ENCODE data around the gene NACAD.

Gene NACAD

DNA sequence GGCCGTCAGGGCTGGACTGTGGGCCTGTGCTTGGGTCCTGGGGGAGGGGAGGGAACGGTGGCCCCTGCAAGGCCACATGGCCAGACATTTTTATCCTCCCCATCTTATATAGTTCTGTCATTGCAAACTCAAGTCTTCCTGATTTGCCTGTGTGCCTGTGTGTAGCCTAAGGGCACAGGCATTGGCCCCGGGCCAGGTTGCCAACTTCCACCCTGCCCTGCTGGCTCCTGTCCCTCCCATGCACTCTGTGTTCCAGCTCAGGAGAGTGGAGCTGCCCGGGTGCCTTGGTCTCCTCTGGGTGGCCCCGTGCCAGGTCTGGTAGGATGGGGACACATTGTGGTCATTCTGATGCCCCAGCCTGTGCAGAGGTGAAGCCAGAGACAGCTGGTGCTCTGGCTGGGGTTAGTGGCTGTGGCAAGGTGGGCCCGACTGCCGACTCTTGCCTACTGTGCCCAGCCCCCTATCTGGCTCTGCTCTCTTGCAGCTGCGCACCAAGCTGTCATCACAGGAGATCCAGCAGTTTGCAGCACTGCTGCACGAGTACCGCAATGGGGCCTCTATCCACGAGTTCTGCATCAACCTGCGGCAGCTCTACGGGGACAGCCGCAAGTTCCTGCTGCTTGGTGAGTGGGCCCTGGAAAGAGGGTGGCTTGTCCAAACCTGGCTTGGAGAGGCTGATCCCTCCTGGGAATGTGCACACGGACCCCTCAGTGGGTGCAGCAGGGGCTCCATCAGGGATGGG lies 14.8 kb downstream of the NACAD start:
- no peak for DNase-seq

DNA sequence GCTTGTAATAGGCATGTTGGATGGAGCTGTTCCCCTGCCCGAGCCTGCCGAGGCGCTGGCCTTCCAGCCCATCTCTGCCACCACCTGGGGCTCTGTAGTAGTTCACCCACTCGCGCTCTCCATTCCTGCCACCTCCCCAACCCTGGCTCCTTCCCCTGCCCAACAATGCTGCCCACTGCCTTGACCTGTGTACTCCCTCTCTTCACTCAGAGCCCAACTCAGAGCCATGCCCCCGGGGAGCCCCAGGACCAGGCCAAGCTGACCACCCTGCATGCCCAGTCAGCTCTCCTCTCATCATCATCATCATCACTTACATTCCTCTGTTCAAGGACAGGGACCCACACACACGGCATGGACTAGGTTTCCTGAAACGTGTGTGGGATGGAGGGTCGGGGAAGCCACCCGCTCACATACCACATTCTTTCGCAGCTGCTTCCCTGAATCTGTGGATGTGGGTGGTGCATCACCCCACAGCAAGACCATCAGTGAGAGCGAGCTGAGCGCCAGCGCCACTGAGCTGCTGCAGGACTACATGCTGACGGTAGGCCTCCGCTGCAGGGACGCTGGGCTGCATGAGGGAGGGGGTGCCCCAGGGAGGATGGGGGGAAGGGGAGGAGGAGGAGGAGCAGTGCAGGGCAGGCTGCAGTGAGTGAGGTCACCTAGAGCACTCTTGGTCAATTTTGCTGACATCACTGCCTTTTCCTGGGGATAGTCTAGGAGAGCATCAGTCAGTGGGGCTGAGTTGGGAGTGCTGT lies 15.6 kb downstream of the NACAD start:
- no peak for DNase-seq

DNA sequence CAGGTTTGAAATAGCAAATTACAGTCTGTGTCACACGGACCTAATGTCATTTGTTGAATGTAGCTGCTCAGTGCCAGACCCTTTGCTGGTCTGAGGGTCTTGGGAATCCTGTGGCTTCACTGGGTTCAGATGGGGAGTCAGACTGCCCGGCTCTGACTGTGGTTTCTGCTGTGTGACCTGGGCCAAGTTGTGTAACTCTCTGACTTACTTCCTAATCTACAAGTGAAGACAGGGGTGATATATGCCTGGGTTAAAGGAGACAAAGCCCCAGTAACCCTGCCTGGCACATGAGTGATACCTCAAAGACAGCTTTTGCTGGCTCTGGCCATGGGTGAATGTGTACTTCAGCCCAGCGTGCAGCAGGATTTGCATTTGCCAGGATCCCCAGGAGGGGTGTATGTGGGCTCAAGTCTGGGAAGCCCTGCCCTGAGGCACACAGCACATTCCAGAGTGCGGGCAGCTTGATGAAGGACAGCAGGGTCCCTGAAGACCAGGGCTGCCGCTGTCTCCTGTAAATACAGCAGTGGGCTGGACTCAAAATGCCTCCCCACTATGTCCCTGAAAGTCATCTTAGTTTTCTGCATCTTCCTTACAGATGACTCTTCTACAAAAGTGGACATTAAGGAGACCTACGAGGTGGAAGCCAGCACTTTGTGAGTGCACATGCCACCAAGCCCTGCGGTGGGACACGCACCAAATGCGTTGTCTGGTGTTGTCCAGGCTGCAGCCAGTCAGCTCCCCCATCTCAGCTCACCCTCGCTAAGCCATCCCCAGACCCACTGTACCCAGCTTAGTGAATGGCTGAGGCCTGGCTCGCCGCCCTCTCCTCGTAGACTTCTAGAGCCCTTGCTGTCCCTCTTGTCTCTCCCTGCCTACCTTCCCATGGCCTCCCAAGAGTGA lies 16.4 kb downstream of the NACAD start:
- DNase-seq = no peak

DNA sequence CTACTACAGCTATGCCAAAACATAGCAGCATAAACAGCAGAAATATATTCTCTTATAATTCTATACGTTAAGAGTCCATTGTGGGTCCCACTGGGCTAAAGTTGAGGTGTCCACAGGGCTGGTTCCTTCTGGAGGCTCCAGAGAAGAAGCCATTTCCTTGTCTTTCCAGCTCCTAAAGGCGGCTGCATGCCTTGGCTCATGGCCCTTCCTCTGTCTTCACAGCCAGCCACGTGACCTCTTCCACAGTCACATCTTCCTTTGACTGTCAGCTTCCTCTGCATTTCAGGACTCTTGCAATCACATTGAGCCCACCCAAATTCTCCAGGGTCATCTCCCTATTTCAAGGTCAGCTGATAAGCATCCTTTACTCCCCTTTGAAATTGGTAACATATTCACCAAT lies 17.2 kb downstream of the NACAD start:
- DNase-seq = no peak

DNA sequence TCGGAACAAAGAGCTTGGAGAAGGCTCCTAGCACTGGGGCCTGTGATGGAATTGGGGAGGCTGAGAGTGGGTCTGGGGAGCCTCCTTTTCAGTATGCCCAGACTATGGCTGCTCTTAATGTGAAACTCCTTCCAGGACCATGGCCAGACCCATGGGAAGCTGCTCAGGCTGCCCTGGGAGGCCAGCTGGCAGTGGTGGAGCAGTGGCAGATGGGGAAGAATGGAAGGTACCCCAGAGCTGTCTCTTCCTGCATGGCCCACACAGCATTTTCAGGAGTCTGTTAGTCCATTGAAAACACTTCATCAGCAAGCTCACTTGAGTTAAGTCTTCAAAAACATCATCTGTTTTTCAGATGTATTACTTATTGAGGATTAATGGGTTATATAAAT lies 18.5 kb downstream of the NACAD start:
- DNase-seq = no peak

DNA sequence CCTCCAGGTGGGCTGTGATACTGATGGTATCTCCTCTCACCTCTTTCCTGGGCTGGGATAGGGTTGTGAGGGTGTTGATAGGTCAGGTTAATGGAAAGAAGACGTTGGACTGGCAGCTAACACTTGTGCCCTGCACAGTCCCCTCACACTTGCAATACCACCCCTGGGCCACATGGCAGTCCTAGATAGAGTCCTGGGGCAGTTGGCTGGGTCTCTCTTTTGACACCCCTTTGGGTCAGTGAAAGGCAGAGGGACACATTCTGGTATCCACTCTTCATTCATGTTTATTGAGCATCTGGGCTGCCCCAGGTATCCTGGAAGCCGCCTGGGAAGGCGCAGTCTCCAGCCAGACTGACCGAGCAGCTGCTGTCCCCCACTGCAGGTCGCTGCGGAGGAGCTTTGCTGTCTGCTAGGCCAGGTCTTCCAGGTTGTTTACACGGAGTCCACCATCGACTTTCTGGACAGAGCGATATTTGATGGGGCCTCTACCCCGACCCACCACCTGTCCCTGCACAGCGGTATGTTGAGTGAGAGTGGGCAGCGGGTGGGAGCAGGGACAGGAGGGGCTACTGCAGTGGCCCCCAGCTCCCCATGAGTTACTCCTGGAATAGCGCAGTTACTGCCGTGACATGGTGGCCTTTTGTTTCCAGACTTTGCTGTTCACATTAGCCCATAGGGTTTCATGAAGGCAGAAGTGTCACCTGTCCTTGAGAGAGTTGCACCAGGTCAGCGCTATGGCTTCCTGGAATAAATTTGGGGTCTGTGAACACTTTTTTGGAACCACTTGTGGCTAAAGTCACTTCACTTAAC lies 19.1 kb downstream of the NACAD start:
- DNase-seq = no peak

DNA sequence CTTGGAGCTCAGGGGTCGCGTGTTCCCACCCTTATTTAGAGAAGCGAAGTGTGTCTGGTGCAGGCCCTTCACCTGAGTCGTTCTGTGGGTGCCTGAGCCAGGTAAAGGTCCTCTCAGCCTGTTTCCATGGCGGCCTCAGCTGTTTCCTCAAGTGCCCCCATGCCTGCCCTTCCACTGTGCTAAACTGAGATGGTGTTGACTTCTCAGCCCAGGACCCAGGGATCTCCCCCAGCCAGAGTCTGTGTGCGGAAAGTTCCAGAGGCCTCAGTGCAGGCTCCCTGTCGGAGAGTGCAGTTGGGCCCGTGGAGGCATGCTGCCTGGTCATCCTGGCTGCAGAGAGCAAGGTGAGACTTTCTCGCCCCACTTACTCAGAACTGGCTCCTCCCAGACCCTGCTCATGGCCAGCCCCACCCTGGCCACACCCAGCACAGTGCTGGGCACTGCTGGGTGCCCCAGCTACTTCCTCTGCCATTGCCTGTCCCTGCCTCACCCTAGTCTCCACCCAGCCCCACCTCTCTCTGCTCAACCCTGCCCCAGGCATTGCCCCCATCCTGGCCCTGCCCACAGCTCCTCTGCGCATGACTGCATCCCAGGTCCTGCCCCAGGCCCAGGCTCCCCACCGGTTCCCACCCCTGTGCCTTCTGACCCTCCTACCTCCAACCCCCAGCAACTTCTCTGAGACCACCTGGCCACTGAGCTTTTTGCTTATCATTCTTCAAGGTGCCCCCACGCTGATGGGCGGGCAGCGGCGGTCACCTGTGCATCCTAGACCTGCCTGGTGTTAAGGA lies 20.3 kb downstream of the NACAD start:
- DNase-seq = no peak

DNA sequence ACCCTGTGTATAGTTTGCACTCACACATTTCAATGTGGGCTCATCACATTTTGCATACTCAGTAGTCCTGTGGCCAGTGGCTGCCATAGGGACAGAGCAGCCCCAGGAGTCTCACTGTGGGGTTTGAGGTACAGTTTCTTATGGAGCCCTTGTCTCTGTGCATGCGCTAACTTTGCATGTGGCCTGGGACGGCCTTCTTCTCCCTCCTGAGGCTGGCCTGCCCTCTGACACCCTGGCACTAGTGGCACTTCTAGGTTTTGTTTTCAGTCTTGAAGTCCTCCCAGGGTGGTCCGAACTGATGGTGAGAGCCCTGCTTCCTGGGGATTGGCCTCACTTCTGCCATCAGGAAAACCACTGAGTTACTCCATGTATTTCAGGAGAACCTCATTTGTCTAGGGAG lies 21.2 kb downstream of the NACAD start:
- no peak for DNase-seq

DNA sequence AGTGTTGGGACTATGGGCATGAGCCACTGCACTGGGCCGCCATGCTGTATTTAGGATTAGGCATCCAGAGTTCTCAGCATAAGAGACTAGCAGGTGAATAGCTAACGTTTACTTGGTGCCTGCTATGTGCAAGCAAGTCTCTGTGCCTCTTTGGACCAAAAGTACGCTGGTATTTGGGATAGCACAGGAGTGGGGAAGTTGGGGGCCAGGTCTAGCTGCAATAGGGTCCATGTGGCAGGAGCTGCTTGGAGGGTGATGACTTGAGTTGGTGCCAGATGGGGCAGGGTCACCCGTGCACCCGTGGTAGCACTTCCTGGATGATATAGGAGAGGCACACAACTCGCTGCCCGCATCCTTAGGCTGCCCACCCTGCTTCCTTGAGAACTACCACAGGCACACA lies 22.4 kb downstream of the NACAD start:
- DNase-seq = no peak

DNA sequence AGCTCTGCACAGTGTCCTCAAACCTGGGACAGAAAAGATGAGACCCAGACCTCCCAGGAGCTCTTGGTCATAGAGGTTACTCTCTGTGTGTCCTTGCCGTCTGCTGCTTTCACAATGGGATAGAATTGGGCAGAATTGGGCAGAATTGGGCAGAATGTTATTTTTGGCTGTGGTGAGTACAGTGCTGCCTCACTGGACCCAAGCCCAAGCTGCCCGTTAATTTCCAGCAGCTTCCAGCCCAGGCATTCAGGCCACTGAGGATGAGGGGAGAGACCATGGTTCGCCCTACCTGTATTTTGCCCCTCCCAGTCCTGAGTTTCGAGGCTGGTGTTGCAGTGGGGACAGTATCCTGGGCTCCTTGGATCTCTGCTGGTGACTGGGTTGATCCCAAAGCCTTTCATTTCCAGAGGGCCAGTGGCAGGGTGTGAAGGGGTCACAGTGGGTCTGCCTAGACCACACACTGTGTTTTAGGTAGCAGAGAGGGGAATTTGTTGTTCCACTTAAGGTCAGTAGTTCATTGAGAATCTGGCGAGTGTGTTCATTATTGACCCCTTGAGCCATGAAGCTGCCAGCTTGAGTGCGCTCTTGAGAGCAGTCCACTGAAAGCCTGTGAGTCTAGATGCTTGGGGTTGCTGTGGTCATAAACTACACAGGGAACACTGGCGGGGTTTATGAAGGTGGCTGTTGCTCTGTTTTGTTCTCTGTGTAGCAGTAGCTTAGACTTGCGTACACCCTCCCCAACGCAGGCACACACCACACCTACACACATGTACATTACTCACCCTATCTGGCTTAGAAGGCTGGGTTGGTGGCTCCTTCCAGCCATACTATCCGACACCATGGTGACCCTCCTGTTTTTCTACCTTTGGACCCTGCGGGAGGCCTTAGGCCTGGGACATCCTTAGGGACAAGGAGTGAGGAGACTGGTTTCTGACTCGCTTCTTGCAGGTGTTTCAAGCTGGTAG lies 23.5 kb downstream of the NACAD start:
- no peak for DNase-seq

DNA sequence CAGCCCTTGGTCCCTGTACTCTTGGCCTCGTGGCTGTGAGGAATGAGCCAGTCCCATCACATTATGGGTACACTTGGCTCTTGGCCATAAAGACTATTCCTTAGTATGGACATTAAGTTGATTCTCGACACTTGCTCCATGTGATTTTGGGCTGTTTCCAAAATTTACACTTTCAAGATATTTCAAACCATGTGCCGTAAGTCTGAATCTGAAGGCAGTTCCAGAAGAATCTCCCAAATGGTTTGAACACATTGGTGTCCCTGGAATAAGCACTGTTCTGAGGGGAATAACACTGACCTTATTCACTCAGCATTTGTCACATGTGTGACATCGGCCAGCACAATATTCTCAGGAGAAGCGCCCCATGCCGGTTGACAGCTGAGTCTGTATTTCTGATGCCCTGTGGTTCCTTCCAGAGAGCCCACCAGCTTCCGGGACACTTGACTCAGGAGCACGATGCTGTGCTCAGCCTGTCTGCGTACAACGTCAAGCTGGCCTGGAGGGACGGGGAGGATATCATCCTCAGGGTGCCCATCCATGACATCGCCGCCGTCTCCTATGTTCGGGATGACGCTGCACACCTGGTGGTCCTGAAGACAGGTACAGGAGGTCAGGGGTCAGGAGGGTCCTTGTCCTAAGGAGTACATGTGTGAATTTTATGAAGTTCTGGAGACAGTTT lies 24.6 kb downstream of the NACAD start:
- DNase-seq = no peak

DNA sequence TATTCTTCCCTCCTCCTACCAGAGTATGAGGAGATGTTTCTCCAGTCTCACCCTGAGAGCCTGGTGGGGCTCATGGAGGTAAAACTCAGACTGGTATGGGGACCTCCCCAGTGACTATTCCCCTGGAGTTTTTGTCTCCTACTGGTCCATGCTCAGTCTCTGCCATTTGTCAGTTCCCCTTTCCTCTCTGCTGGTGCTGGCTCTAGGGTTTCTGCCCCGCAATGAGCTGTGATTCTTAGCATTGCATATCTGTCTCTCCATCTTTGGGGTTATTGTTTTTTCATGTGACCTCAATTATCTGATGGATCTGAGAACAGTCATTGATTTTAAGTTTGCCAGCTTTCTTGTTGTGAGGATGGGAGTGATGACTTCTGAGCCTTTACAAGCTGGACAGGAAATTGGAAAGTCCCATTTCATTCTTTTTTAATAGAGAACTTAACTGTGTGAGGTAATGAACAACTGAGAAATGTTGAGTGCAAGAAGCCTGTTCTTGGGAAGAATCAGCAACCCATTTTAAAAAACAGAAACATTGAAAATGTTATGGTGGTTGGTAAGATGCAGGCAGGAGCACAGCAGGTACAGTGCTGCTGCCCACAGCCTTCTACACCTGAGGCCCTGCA lies 26.9 kb downstream of the NACAD start:
- no peak for DNase-seq

DNA sequence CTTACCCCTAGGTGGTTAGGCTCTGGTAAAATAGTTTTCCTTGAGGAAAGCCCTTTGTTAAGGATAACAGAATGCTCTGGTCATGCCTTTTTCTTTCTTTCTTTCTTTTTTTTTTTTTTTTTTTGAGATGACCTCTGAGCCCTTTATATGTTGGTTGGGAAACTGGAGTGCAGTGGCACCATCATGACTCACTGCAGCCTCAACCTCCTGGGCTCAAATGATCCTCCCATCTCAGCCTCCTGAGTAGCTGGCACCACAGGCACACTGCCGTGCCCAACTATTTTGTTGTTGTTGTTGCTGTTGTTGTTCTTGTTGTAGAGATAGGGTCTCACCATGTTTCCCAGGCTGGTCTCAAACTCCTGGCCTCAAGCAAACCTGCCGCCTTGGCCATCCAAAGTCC lies 27.4 kb downstream of the NACAD start:
- DNase-seq = no peak

DNA sequence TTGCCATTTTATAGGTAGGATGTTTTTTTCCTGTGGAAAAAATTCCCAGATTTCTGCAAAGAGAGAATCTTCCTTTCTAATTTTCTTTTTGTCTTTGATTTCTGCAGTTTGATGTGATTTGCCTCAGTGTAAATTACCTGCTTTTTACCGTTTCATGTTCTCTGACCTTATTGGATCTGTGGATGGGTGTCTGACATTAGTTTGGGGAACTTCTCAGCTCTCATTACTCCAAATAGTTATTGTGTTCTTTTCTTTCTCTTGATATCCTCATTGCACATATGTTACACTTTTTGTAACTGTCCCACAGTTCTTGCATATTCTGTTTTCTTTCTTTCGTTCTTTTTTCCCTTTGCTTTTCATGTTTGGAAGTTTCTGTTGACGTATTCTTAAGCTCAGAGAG lies 28.5 kb downstream of the NACAD start:
- DNase-seq = no peak

DNA sequence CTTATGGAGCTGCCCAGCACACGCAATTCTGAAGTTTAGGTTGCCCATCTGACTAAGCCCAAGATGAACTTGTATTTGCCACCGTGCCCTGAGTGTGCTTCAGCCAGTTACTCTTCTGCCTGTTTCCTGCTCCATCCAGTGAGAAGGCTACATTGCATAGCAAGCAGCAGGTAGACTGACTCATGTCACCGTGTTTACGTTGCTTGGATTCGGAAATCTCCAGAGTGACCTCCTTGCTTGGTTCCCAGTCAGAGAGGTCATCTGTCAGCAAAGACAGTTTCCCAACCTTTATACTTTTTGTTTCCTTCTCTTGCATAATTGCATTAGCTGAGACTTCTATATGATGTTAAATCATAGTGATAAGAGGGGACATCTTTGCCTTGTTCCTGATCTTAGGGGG lies 30.9 kb downstream of the NACAD start:
- no peak for DNase-seq

DNA sequence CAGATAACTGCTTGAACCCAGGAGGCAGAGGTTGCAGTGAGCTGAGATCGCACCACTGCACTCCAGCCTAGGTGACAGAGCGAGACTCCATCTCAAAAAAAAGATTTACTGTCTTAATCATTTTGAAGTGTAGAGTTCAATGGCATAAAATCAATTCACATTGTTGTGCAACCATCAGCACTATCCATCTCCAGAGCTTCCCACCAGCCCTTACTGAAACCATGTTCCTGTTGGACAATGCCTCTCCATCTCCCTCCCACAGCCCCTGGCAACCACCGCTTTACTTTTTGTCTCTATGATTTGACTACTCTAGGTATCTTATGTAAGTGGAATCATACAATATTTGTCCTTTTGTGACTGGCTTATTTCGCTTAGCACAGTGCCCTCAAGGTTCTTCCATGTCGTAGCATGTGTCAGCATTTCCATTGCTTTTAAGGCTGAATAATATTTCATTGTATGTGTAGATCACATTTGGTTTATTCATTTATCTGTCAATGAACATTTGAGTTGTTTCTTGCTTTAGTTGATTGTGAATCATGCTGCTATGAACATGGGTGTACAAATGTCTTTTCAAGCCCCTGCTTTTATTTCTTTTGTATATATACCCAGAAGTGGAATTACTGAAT lies 33.1 kb downstream of the NACAD start:
- DNase-seq = no peak

DNA sequence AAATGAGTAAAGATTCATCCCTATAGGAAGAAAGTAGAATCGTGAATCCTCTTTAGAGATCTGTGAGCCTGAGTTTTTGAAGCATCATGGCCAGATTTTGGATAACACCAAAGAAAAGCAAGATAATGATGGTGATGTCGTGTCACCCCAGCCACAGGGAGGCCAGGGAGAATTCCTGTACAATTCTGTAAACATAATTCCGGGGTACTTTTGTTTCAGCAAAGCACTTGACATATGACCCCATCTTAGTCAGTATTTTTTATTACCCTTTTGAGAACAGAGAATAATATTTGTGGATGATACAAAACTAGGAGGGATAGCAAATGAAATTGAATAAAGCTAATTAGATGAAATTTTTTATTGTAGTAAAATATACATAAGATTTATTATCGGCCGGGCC lies 33.8 kb downstream of the NACAD start:
- no peak for DNase-seq

DNA sequence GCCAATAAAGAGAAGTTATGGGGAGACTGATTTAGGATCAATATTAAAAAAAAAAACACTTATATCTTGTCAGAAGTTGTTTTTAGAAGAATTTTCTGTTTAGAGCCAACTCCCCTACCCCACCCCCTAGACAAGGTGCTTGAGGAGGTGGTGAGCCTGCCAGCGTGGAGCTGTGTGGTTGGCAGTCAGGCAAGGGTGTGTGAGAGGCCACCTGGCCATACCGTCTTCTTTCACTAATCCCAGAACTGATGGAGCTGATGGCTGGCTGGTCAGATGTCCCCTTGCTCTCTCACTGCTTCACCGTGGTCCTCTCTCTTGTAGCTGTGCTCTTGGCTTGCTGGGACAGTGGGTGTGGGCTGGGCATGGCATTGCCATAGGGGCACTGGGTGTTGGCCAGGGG lies 34.3 kb downstream of the NACAD start:
- no peak for DNase-seq

DNA sequence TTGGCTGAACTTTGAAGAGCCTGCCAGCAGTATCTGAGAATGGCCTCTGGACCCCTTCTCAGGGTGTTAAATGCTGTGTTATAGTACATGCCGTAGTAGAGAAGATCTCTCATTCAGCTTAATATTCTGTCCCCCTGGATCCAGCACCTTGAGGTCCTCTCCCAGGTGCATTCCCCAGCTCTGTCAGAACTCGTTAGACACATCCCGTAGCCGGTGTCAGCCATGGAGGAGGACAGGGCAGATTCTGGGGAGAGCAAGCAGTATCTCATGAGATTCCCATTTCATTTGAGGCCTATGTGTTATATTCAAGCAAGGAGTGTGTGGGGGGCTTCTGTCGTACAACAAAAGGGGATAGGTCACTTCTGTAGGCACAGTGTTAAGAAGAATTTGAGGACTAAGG lies 34.8 kb downstream of the NACAD start:
- no peak for DNase-seq

All from NCI-H2171 (cell line).